Neural crest cell (in vitro differentiated cells): ENCODE data around the gene RAB39B. TPM values are rescaled to one million over a fixed set of nuclear protein-coding genes. Genes with fewer than 3 reads are reported as not detected.

Experiments used
- DNase-seq: peaks from one replicate; pipeline ENCODE4 v3.0.0; 2021; ENCODE audit warnings: low read depth, mixed read lengths, low spot score
- H3K27ac Mint-ChIP-seq: one replicate; pipeline ENCODE4 v1.8.0; 2021; ENCODE audit warnings: mild to moderate bottlenecking, mixed read lengths; ENCODE audit not compliant: unreplicated experiment
- H3K27me3 Mint-ChIP-seq: 2 replicates; pipeline ENCODE4 v1.8.0; 2021; ENCODE audit warnings: low read depth, mild to moderate bottlenecking, mixed read lengths
- H3K36me3 Mint-ChIP-seq: 2 replicates; pipeline ENCODE4 v1.8.0; 2021; ENCODE audit warnings: low read depth, mild to moderate bottlenecking, mixed read lengths
- H3K4me1 Mint-ChIP-seq: 2 replicates; pipeline ENCODE4 v1.8.0; 2021; ENCODE audit warnings: mixed read lengths
- H3K4me3 Mint-ChIP-seq: one replicate; pipeline ENCODE4 v1.8.0; 2021; ENCODE audit warnings: mild to moderate bottlenecking, mixed read lengths
- H3K9me3 Mint-ChIP-seq: 2 replicates; pipeline ENCODE4 v1.8.0; 2021; ENCODE audit warnings: mixed read lengths
- CTCF ChIP-seq: fragments of 200-600 bp; sonication (generic); conservative IDR thresholded peaks from 2 replicates; pipeline ENCODE4 v1.5.0; 2021; ENCODE audit warnings: antibody characterized with exemption, mild to moderate bottlenecking
- total RNA-seq: library from RNA; stranded (reverse); gene quantifications from 2 replicates; pipeline ENCODE4 v1.2.1, GENCODE V29; 2021

Gene RAB39B
- total RNA-seq, 1 donor from 2014 or later = 6.5 TPM

- no peak for TF ChIP-seq CTCF
- DNase-seq = no peak
- H3K27ac Mint-ChIP-seq = no peak overlapping the region
- peaks cover 11% of the 10 kb centered on the region for H3K9me3 Mint-ChIP-seq
- H3K27me3 Mint-ChIP-seq = no peaks in the 10 kb centered on the region
- H3K36me3 Mint-ChIP-seq = peaks cover 3% of the 10 kb centered on the region
- H3K4me3 Mint-ChIP-seq = no peak overlapping the region
- H3K4me1 Mint-ChIP-seq = peaks cover 15% of the 10 kb centered on the region
Observed at GRCh38 chrX:155266439-155266838, 2.1 kb upstream of the RAB39B start.

- peaks cover 10% of the 10 kb centered on the region for H3K9me3 Mint-ChIP-seq
- H3K27ac Mint-ChIP-seq = no peak overlapping the region
- H3K4me1 Mint-ChIP-seq = peaks cover 15% of the 10 kb centered on the region
- peaks cover 2% of the 10 kb centered on the region for H3K36me3 Mint-ChIP-seq
- DNase-seq = no peak
- peak overlapping the region; percentile 90 for H3K4me3 Mint-ChIP-seq
- TF ChIP-seq CTCF = no peak
- no peaks in the 10 kb centered on the region for H3K27me3 Mint-ChIP-seq
Observed at GRCh38 chrX:155262970-155263754, 1.1 kb downstream of the RAB39B start.

GRCh38 chrX:155259752-155260151 is 4.5 kb downstream of the RAB39B start:
- Mint-ChIP-seq H3K27me3 (no peaks in the 10 kb centered on the region), H3K36me3 (peaks cover 4% of the 10 kb centered on the region), H3K27ac (no peak overlapping the region), H3K4me3 (no peak overlapping the region), H3K9me3 (peaks cover 8% of the 10 kb centered on the region), H3K4me1 (peaks cover 15% of the 10 kb centered on the region)
- TF ChIP-seq CTCF = no peak
- DNase-seq = no peak

GRCh38 chrX:155251391-155251790 is 12.9 kb downstream of the RAB39B start:
- H3K4me3 Mint-ChIP-seq = no peak overlapping the region
- peaks cover 9% of the 10 kb centered on the region for H3K9me3 Mint-ChIP-seq
- no peaks in the 10 kb centered on the region for H3K27me3 Mint-ChIP-seq
- no peak overlapping the region for H3K27ac Mint-ChIP-seq
- H3K4me1 Mint-ChIP-seq = no peaks in the 10 kb centered on the region
- no peak for TF ChIP-seq CTCF
- DNase-seq = no peak
- peaks cover 4% of the 10 kb centered on the region for H3K36me3 Mint-ChIP-seq

- H3K4me1 Mint-ChIP-seq = no peaks in the 10 kb centered on the region
Observed at GRCh38 chrX:155247497-155247896, 16.8 kb downstream of the RAB39B start.

More at GRCh38 chrX:155247497-155247896, 16.8 kb downstream of the RAB39B start:
- peaks cover 16% of the 10 kb centered on the region for H3K36me3 Mint-ChIP-seq
- H3K27ac Mint-ChIP-seq = no peak overlapping the region
- H3K4me3 Mint-ChIP-seq = no peak overlapping the region
- H3K27me3 Mint-ChIP-seq = no peaks in the 10 kb centered on the region
- peaks cover 12% of the 10 kb centered on the region for H3K9me3 Mint-ChIP-seq
- no peak for TF ChIP-seq CTCF
- no peak for DNase-seq
